AG04449 (cell line): Measurements from ENCODE around the gene ABCB10.

Experiments used
- CTCF ChIA-PET: fragments of 350-600 bp; formaldehyde crosslinking; extraction: SDS; loops from one replicate; lab custom pipeline; 2021; ENCODE audit warnings: antibody characterized with exemption; lab: Yijun Ruan, JAX
- POLR2A ChIA-PET: fragments of 400-600, 350-600 bp; formaldehyde crosslinking; extraction: SDS; loops from one replicate; lab custom pipeline; 2020; ENCODE audit warnings: antibody characterized with exemption, inconsistent platforms; lab: Yijun Ruan, JAX
- DNase-seq: peaks from one replicate; pipeline ENCODE4 v3.0.0-alpha.2; 2010; ENCODE audit warnings: low read depth, low spot score
- H3K4me3 ChIP-seq: 2 replicates; pipeline ENCODE4 v1.5.1; 2011; ENCODE audit warnings: low read depth, mild to moderate bottlenecking, control low read depth, low read length
- CTCF ChIP-seq: IDR thresholded peaks from one replicate; pipeline ENCODE4 v1.5.1; 2011; ENCODE audit warnings: mild to moderate bottlenecking, moderate library complexity, low read length, control low read depth, inconsistent platforms; ENCODE audit not compliant: insufficient read depth; ENCODE audit errors: missing control alignments

The ABCB10 gene

GRCh38 chr1:229574679-229575442, 16.4 kb upstream of the ABCB10 start:
- no peak for DNase-seq
- TF ChIP-seq CTCF = no peak
- CTCF ChIA-PET = no interaction called here
- no peak overlapping the region for H3K4me3 ChIP-seq
- POLR2A ChIA-PET = no interaction called here

- no peak overlapping the region for H3K4me3 ChIP-seq
- TF ChIP-seq CTCF = no peak
- ChIA-PET CTCF (no interaction called here), POLR2A (no interaction called here)
- DNase-seq = no peak
These were observed 13.8 kb upstream of the ABCB10 start for GRCh38 chr1:229572286-229572685.

GRCh38 chr1:229570891-229571516, 12.5 kb upstream of the ABCB10 start:
- TF ChIP-seq CTCF = no peak
- CTCF ChIA-PET = no interaction called here
- H3K4me3 ChIP-seq = no peak overlapping the region
- no peak for DNase-seq
- POLR2A ChIA-PET = no interaction called here

- DNase-seq = no peak
- TF ChIP-seq CTCF = no peak
- ChIA-PET CTCF (no interaction called here), POLR2A (no interaction called here)
- H3K4me3 ChIP-seq = no peak overlapping the region
These were observed 11.8 kb upstream of the ABCB10 start for GRCh38 chr1:229570305-229570704.

GRCh38 chr1:229567109-229567868, 8.8 kb upstream of the ABCB10 start:
- ChIA-PET POLR2A (no interaction called here), CTCF (interaction anchor here (2.0 kb wide), 1 partner anchor 52 kb away, joined by 5 read pairs; no protein-coding TSS in a partner anchor)
- no peak overlapping the region for H3K4me3 ChIP-seq
- TF ChIP-seq CTCF = no peak
- DNase-seq = no peak

GRCh38 chr1:229563701-229564100, 5.2 kb upstream of the ABCB10 start:
- peak; percentile 50 for DNase-seq
- ChIA-PET POLR2A (no interaction called here), CTCF (no interaction called here)
- TF ChIP-seq CTCF = no peak
- H3K4me3 ChIP-seq = no peak overlapping the region
